Iris pigment epithelial cell (primary cell): ENCODE data around the gene EFCAB14.
"Not testable (repeated sequence)": the region's sequence is repeated elsewhere in the genome, so short reads cannot be mapped to it uniquely, and the experiment has no call there.

ENCODE experiments used
- DNase-seq: peaks from one replicate; pipeline ENCODE4 v3.0.0-alpha.2; 2011; ENCODE audit warnings: low read depth

EFCAB14 gene

GRCh38 chr1:46653405-46653958 is 65.4 kb downstream of the EFCAB14 start:
- peak; percentile 24 for DNase-seq

GRCh38 chr1:46652321-46653100 is 66.4 kb downstream of the EFCAB14 start:
- no peak for DNase-seq

DNA sequence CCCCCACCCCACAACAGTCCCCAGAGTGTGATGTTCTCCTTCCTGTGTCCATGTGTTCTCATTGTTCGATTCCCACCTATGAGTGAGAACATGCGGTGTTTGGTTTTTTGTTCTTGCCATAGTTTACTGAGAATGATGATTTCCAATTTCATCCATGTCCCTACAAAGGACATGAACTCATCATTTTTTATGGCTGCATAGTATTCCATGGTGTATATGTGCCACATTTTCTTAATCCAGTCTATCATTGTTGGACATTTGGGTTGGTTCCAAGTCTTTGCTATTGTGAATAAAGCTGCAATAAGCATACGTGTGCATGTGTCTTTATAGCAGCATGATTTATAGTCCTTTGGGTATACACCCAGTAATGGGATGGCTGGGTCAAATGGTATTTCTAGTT is 67.8 kb downstream of the EFCAB14 start:
- not testable (repeated sequence) for DNase-seq

DNA sequence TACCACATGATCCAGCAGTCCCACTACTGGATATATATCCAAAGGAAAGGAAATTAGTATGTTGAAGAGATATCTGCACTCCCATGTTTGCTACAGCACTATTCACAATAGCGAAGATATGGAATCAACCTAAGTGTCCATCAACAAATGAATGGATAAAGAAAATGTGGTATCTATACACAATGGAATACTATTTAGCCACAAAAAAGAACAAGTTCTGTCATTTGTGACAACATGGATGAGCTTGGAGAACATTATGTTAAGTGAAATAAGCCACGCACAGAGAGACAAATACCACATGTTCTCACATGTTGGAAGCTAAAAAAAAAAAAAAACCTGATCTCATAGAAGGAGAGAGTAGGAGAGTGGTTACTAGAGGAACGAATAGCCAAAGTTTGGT is 68.4 kb downstream of the EFCAB14 start:
- no peak for DNase-seq

GRCh38 chr1:46649764-46650163 is 69.2 kb downstream of the EFCAB14 start:
- DNase-seq = no peak

DNA sequence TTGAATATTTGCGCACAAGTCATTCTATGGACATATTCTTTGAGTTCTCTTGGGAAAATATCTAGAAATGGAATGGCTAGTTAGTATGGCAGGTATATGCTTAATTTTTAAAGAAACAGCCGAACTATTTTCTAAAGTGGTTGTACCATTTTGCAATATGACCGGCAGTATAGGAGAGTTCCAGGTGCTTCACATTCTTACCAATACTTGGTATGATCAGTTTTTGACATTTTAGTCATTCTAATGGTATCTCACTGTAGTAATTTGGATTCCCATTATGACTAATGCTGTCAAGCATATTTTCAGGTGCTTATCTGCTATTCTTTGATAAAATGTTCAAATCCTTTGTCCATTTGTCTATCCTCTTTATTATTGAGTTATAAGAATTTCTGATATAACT is 71.3 kb downstream of the EFCAB14 start:
- DNase-seq = no peak

- no peak for DNase-seq
These were observed 72.1 kb downstream of the EFCAB14 start for GRCh38 chr1:46646844-46647243.

- DNase-seq = no peak
These were observed 72.6 kb downstream of the EFCAB14 start for GRCh38 chr1:46646331-46646730.

- DNase-seq = no peak
These were observed 73.1 kb downstream of the EFCAB14 start for GRCh38 chr1:46645815-46646214.

GRCh38 chr1:46643368-46643775 is 75.5 kb downstream of the EFCAB14 start:
- peak; percentile 94 for DNase-seq

GRCh38 chr1:46642115-46642680 is 76.7 kb downstream of the EFCAB14 start:
- no peak for DNase-seq

DNA sequence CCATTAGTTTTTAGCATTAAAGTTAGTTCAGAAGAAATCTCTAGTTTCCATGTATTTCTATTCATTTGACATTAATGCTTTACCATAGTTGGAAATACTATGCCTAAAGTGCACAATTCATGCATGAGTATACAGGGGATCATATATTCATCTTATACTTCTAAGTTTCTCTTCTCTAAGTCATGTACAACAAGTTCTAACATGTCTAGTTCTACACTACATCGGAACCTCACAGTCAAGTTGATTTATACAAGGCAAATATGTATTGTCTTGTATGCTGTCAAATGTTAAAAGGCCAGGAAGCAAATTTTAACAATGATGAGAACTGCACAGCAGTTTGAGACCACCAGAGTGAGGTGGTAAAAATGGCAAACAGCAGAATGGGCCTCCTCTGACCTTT is 79.4 kb downstream of the EFCAB14 start:
- DNase-seq = no peak

GRCh38 chr1:46638921-46639320 is 80.0 kb downstream of the EFCAB14 start:
- DNase-seq = no peak

DNA sequence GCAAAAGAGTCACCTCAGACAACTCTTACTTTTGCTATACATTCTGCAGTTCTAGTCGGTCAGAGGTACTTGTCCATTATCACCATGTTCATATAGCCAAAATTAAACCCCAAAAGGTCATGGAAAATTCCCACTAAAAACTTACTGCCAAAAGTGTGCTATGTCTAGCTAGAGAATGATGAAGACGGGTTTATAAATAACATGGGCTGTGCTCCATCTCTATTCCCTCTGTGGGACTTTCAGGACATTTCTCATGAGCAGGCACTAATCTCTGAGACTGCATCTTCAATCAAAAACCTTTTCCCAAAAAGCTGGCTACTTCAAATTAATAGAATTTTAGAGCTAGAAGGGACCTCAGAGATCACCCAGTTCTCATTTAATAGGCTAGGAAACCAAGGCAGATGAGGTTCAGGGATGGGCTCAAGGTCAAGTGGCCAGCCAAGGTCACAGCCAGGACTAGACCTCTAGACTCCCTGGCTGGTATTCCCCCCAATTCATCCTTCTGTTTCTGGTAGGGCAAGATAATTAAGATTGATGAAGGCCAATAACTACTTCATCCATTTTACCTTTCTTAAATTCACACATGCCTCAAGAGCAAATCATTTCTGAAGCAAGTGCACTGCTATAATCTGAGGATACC is 81.3 kb downstream of the EFCAB14 start:
- DNase-seq = no peak

DNA sequence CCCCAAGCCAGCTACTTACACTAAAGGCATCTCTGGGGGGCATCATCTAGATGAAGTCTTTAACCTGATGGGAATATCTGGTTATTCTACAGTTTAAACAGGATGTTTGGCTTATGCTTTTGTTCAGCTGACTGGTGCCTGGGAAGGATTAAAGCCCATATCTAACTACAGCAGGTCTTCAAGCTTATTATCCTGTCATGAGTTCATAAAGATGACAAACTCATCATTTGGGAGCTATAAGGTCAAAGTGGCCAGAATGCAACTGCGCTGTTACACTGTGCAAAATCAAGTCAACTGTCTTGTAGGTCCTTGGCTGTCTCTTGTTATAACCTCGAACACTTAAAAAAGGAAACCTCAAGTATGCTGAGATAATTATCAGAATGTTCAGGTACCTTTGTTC is 83.7 kb downstream of the EFCAB14 start:
- no peak for DNase-seq

GRCh38 chr1:46630719-46631118 is 88.2 kb downstream of the EFCAB14 start:
- DNase-seq = no peak
